ENCODE results near the gene MAP3K15.

Gene MAP3K15

GRCh38 chrX:19514791-19515614, at the start of gene MAP3K15:
Gene MAP3K15, minus strand, starts transcription at chrX:19515508. Its CDS starts 247 bp downstream, at chrX:19515261.
- DNase-seq = no peak

GRCh38 chrX:19564606-19565005, 49.3 kb upstream of the MAP3K15 start:
- no peak for DNase-seq

GRCh38 chrX:19563746-19564145, 48.4 kb upstream of the MAP3K15 start:
- no peak for DNase-seq

- DNase-seq = no peak
These were observed 48.0 kb upstream of the MAP3K15 start for GRCh38 chrX:19563327-19563726.

- DNase-seq = no peak
These were observed 45.3 kb upstream of the MAP3K15 start for GRCh38 chrX:19560611-19561010.

GRCh38 chrX:19557822-19558221, 42.5 kb upstream of the MAP3K15 start:
- no peak for DNase-seq

GRCh38 chrX:19556202-19556601, 40.9 kb upstream of the MAP3K15 start:
- DNase-seq = no peak

GRCh38 chrX:19555683-19556082, 40.4 kb upstream of the MAP3K15 start:
- no peak for DNase-seq

GRCh38 chrX:19555236-19555635, 39.9 kb upstream of the MAP3K15 start:
- DNase-seq = no peak

GRCh38 chrX:19554786-19555185, 39.5 kb upstream of the MAP3K15 start:
- DNase-seq = no peak

GRCh38 chrX:19552793-19553192, 37.5 kb upstream of the MAP3K15 start:
- no peak for DNase-seq

GRCh38 chrX:19549838-19550237, 34.5 kb upstream of the MAP3K15 start:
- DNase-seq = no peak

GRCh38 chrX:19548934-19549333, 33.6 kb upstream of the MAP3K15 start:
- no peak for DNase-seq

- DNase-seq = no peak
These were observed 33.0 kb upstream of the MAP3K15 start for GRCh38 chrX:19548279-19548678.

GRCh38 chrX:19545651-19546050, 30.3 kb upstream of the MAP3K15 start:
- no peak for DNase-seq

GRCh38 chrX:19544693-19545305, 29.5 kb upstream of the MAP3K15 start:
- DNase-seq = peak; percentile 30

- DNase-seq = no peak
These were observed 28.7 kb upstream of the MAP3K15 start for GRCh38 chrX:19543951-19544381.

GRCh38 chrX:19543020-19543715, 27.9 kb upstream of the MAP3K15 start:
- no peak for DNase-seq

GRCh38 chrX:19541931-19542330, 26.6 kb upstream of the MAP3K15 start:
- no peak for DNase-seq

- no peak for DNase-seq
These were observed 25.9 kb upstream of the MAP3K15 start for GRCh38 chrX:19541196-19541595.

GRCh38 chrX:19540076-19540475, 24.8 kb upstream of the MAP3K15 start:
- DNase-seq = no peak

- no peak for DNase-seq
These were observed 24.4 kb upstream of the MAP3K15 start for GRCh38 chrX:19539665-19540064.

- no peak for DNase-seq
These were observed 20.2 kb upstream of the MAP3K15 start for GRCh38 chrX:19535476-19535875.

- DNase-seq = no peak
These were observed 17.4 kb upstream of the MAP3K15 start for GRCh38 chrX:19532709-19533108.

All from CD4-positive, alpha-beta T cell treated with Interleukin-4 for 4 hours (primary cell).